K562 (cell line): ENCODE measurements around the gene PGPEP1. TPM values are rescaled to one million over a fixed set of nuclear protein-coding genes. Genes with fewer than 3 reads are reported as not detected.

Source experiments
- EGR1 ChIP-seq: fragments of 450-650 bp; conservative IDR thresholded peaks from 2 replicates; pipeline ENCODE4 v1.6.1; 2017; ENCODE audit warnings: mild to moderate bottlenecking
- EHMT2 ChIP-seq: fragments of 450-650 bp; IDR thresholded peaks from 2 replicates; pipeline ENCODE4 v1.6.1; 2018; ENCODE audit warnings: antibody characterized with exemption
- EWSR1 ChIP-seq: fragments of 450-650 bp; IDR thresholded peaks from 2 replicates; pipeline ENCODE4 v1.6.1; 2018; ENCODE audit warnings: borderline replicate concordance, mild to moderate bottlenecking, low read depth, moderate library complexity; ENCODE audit not compliant: partially characterized antibody
- FOXJ3 ChIP-seq: sonication (generic); formaldehyde crosslinking; IDR thresholded peaks from 2 replicates; pipeline ENCODE4 v1.4.0; 2020; ENCODE audit warnings: mild to moderate bottlenecking, missing genetic modification reagents
- GABPA ChIP-seq: fragments of 200-800 bp; sonication (Bioruptor generic); conservative IDR thresholded peaks from 2 replicates; pipeline ENCODE4 v1.6.1; 2016; ENCODE audit warnings: low read depth, missing genetic modification characterization, missing compliant biosample characterization
- HDAC1 ChIP-seq, 2 experiments: fragments of 450-650 bp; IDR thresholded peaks; 2 replicates each; pipeline ENCODE4 v1.6.1; 2016 to 2017; ENCODE audit warnings: inconsistent platforms in 1 of 2, mild to moderate bottlenecking in 1 of 2, moderate library complexity in 1 of 2
- NCOA2 ChIP-seq, 2 experiments: fragments of 450-650 bp; IDR thresholded peaks; 2 replicates each; pipeline ENCODE4 v1.6.1; 2018; ENCODE audit warnings: mild to moderate bottlenecking in 2 of 2, moderate library complexity in 1 of 2; ENCODE audit not compliant: partially characterized antibody in 2 of 2
- NFE2 ChIP-seq: IDR thresholded peaks from 2 replicates; pipeline ENCODE4 v1.6.1; 2014; ENCODE audit warnings: antibody characterized with exemption, low read depth
- NR2C2 ChIP-seq, 2 experiments: fragments of 200-800 bp in 1 of 2; sonication (Bioruptor generic) in 1 of 2; sonication (generic) in 1 of 2; formaldehyde crosslinking in 1 of 2; IDR thresholded peaks; 2 replicates each; pipeline versions ENCODE4 v1.6.1 to v1.8.0; 2016 to 2022; ENCODE audit warnings: mild to moderate bottlenecking in 1 of 2, missing compliant biosample characterization in 1 of 2, missing genetic modification characterization in 1 of 2, missing genetic modification reagents in 1 of 2
- PHF21A ChIP-seq: fragments of 450-650 bp; IDR thresholded peaks from 2 replicates; pipeline ENCODE4 v1.6.1; 2017; ENCODE audit warnings: low read depth, borderline replicate concordance
- POLR2H ChIP-seq: IDR thresholded peaks from 2 replicates; pipeline ENCODE4 v1.6.1; 2016; ENCODE audit warnings: missing genetic modification characterization, low read depth, mild to moderate bottlenecking, control low read depth, missing compliant biosample characterization, moderate library complexity
- RBM34 ChIP-seq: fragments of 200-400 bp; formaldehyde crosslinking; IDR thresholded peaks from 2 replicates; pipeline ENCODE4 v1.6.1; 2018; ENCODE audit warnings: low read length, borderline replicate concordance; ENCODE audit not compliant: insufficient read depth
- RBM39 ChIP-seq: fragments of 200-400 bp; formaldehyde crosslinking; optimal IDR thresholded peaks from 2 replicates; pipeline ENCODE3; 2018; ENCODE audit warnings: low read depth, low read length
- RFX1 ChIP-seq: fragments of 450-650 bp; IDR thresholded peaks from 2 replicates; pipeline ENCODE4 v1.6.1; 2016; ENCODE audit warnings: mild to moderate bottlenecking, moderate library complexity
- SMAD2 ChIP-seq: fragments of 150-350 bp; IDR thresholded peaks from 2 replicates; pipeline ENCODE4 v1.6.1; 2014; ENCODE audit warnings: low read depth, mild to moderate bottlenecking, low read length
- SNRNP70 ChIP-seq: fragments of 200-400 bp; formaldehyde crosslinking; optimal IDR thresholded peaks from 2 replicates; pipeline ENCODE3; 2017; ENCODE audit warnings: low read depth, low read length
- WHSC1 ChIP-seq: IDR thresholded peaks from one replicate; pipeline ENCODE4 v1.6.1; 2012; ENCODE audit warnings: low read length, control low read depth, inconsistent platforms
- ZBED1 ChIP-seq: IDR thresholded peaks from 2 replicates; pipeline ENCODE4 v1.6.1; 2014
- ZNF311 ChIP-seq: fragments of 250-450 bp; sonication (Bioruptor Pico); IDR thresholded peaks from 2 replicates; pipeline ENCODE4 v1.4.0; 2020; ENCODE audit warnings: mild to moderate bottlenecking, moderate library complexity
- ZNF408 ChIP-seq: fragments of 250-450 bp; sonication (Bioruptor Pico); IDR thresholded peaks from 2 replicates; pipeline ENCODE4 v1.4.0; 2020; ENCODE audit warnings: low read depth, mild to moderate bottlenecking, moderate library complexity
- polyA plus RNA-seq, 8 experiments: library from polyadenylated mRNA; depleted of rRNA in 4 of 8; stranded (reverse) in 5 of 8; unstranded in 3 of 8; fragments of >200 nt; fragmentation: Nextera tagmentation in 2 of 8; fragmentation: Illumina TruSeq in 1 of 8; extraction: Ambion mirVana in 2 of 8; extraction: Trizol in 1 of 8; gene quantifications; 2 replicates each; pipeline versions ENCODE4 v1.2.1 to v1.2.3, GENCODE V29; 2011 to 2014; ENCODE audit warnings: inconsistent platforms in 1 of 8, missing spikeins in 1 of 8
- total RNA-seq, 7 experiments: library from RNA; depleted of rRNA in 6 of 7; stranded (reverse); fragments of >200 nt in 6 of 7; fragmentation: Illumina TruSeq in 2 of 7; extraction: Trizol in 2 of 7; gene quantifications; 2 replicates each; pipeline versions ENCODE4 v1.2.1 to v1.2.3, GENCODE V29; 2011 to 2021; ENCODE audit warnings: low replicate concordance in 1 of 7
- TF ChIP-seq, protein P1 (sequence below): fragments of 250-450 bp; sonication (Bioruptor Pico); IDR thresholded peaks from 2 replicates; pipeline ENCODE4 v1.4.0; 2020; ENCODE audit warnings: mild to moderate bottlenecking, moderate library complexity, borderline replicate concordance
- TF ChIP-seq, protein P2 (sequence below): fragments of 450-650 bp; formaldehyde crosslinking; IDR thresholded peaks from 2 replicates; pipeline ENCODE4 v1.4.0; 2020; ENCODE audit warnings: mild to moderate bottlenecking, moderate library complexity
- TF ChIP-seq, protein P3 (sequence below): fragments of 450-650 bp; IDR thresholded peaks from 2 replicates; pipeline ENCODE4 v1.6.1; 2016; ENCODE audit warnings: antibody characterized with exemption

PGPEP1 gene
- total and polyA plus RNA-seq, 9 of the 15 experiments (the other 6 are each of a cell fraction or from before 2014, with no cell fraction given), result 10.0 to 69.6 (median 33.5) TPM

DNA sequence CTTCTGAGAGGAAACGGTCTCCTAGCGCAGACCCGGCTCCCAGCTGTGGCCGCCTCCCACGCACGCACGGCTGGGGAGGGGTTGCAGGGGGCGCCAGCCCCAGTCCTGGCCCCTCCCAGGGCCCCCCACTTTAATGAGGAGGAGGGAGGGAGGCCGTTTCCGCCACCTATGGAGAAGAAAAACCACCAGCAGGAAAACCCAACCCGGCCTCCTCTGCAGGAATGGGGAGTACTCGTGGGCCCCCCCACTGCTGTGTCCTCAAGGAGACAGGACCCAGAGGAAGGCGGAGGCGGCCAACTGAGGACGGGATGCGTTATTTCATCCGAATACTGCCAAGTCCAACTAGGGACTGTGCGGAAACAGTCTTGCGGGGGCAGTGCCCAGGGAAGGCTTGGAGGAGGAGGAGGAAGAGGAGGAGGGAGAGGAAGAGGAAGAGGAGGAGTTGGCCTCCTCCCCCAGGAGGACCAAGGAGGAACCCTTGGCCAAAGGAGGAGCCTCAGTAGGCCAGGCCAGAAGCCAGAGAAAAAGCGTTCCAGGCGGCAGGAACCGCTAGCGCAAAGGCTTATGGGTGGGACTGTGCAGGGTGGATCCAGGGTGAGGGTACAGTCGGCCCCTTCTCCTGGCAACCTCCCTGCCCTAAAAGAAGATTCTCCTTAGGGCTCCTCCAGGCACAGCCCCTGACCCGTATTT, 74.9 kb downstream of the PGPEP1 start (continued):
- TF ChIP-seq NR2C2 (CRISPR knock-in tag; IDR thresholded peaks at IDR 0.05) (no peak), NR2C2 (tag; IDR thresholded peaks at IDR 0.05) (peak; percentile 66; the same call in 1 of the 2 replicates), FOXJ3 (no peak), EGR1 (peak; percentile 93), ZNF311 (CRISPR knock-in tag) (peak; percentile 86), RBM34 (no peak), ZBED1 (peak; percentile 85; the same call in 1 of the 2 replicates), POLR2H (no peak), NCOA2 (IDR thresholded peaks at IDR 0.05; ENCODE audit: partially characterized antibody in 2 of 2) (no peak), RFX1 (no peak), NFE2 (no peak), WHSC1 (no peak), EWSR1 (no peak), SMAD2 (no peak), HDAC1 (IDR thresholded peaks at IDR 0.05) (peak; percentile 56 to 89; a peak in 2 of 4 replicates), RBM39 (peak; percentile 75), EHMT2 (peak; percentile 65), PHF21A (no peak), ZNF408 (no peak), GABPA (peak; percentile 84), SNRNP70 (no peak)
- TF ChIP-seq, protein P1, sequence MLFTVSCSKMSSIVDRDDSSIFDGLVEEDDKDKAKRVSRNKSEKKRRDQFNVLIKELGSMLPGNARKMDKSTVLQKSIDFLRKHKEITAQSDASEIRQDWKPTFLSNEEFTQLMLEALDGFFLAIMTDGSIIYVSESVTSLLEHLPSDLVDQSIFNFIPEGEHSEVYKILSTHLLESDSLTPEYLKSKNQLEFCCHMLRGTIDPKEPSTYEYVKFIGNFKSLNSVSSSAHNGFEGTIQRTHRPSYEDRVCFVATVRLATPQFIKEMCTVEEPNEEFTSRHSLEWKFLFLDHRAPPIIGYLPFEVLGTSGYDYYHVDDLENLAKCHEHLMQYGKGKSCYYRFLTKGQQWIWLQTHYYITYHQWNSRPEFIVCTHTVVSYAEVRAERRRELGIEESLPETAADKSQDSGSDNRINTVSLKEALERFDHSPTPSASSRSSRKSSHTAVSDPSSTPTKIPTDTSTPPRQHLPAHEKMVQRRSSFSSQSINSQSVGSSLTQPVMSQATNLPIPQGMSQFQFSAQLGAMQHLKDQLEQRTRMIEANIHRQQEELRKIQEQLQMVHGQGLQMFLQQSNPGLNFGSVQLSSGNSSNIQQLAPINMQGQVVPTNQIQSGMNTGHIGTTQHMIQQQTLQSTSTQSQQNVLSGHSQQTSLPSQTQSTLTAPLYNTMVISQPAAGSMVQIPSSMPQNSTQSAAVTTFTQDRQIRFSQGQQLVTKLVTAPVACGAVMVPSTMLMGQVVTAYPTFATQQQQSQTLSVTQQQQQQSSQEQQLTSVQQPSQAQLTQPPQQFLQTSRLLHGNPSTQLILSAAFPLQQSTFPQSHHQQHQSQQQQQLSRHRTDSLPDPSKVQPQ (CRISPR knock-in tag), result no peak
- TF ChIP-seq, protein P2, sequence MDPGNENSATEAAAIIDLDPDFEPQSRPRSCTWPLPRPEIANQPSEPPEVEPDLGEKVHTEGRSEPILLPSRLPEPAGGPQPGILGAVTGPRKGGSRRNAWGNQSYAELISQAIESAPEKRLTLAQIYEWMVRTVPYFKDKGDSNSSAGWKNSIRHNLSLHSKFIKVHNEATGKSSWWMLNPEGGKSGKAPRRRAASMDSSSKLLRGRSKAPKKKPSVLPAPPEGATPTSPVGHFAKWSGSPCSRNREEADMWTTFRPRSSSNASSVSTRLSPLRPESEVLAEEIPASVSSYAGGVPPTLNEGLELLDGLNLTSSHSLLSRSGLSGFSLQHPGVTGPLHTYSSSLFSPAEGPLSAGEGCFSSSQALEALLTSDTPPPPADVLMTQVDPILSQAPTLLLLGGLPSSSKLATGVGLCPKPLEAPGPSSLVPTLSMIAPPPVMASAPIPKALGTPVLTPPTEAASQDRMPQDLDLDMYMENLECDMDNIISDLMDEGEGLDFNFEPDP (CRISPR knock-in tag), result 0 out of 2 replicates have a peak, but pooled peaks have one; percentile 77
- TF ChIP-seq, protein P3, sequence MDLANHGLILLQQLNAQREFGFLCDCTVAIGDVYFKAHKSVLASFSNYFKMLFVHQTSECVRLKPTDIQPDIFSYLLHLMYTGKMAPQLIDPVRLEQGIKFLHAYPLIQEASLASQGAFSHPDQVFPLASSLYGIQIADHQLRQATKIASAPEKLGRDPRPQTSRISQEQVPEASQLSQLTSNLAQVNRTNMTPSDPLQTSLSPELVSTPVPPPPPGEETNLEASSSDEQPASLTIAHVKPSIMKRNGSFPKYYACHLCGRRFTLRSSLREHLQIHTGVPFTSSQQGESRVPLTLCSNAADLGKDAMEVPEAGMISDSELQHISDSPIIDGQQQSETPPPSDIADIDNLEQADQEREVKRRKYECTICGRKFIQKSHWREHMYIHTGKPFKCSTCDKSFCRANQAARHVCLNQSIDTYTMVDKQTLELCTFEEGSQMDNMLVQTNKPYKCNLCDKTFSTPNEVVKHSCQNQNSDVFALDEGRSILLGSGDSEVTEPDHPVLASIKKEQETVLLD, result peak; percentile 90
